ENCODE data around the gene UBA7.
"Not testable (repeated sequence)": the region's sequence is repeated elsewhere in the genome, so short reads cannot be mapped to it uniquely, and the experiment has no call there.

The UBA7 gene

DNA sequence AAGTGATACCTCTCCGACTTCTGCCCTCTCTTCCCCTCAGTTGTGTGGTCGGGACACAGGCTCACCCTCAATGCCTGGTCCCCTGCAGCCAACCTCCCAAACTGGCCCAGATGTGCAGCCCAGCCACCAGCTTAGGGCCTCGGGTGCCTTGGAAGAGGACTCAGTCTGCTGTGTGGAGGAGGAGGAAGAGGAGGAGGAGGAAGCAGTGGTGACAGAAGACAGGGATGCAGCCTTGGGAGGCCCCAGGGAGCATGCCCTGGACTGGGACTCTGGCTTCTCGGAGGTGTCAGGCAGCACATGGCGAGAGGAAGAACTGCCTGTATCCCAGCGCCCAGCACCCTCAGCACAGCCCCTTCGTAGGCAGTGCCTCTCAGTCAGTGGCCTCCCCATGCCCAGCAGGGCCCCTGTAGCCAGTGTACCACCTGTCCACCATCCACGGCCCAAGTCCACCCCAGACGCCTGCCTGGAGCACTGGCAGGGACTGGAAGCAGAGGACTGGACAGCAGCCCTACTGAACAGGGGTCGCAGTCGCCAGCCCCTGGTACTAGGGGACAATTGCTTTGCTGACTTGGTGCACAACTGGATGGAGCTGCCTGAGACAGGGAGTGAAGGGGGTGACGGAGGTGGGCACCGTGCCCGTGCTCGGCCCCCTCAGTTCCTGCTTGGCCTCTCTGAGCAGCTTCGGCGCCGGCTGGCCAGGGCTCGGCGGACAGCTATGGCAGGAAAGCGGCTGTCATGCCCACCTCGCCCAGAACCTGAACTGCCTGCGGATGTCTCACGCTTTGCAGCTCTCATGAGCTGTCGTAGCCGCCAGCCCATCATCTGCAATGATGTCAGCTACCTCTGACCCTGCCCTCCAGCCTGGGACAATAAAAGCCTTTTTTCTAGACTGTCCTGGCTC is 9.4 kb downstream of the UBA7 start:
- DNase-seq, result no peak

DNA sequence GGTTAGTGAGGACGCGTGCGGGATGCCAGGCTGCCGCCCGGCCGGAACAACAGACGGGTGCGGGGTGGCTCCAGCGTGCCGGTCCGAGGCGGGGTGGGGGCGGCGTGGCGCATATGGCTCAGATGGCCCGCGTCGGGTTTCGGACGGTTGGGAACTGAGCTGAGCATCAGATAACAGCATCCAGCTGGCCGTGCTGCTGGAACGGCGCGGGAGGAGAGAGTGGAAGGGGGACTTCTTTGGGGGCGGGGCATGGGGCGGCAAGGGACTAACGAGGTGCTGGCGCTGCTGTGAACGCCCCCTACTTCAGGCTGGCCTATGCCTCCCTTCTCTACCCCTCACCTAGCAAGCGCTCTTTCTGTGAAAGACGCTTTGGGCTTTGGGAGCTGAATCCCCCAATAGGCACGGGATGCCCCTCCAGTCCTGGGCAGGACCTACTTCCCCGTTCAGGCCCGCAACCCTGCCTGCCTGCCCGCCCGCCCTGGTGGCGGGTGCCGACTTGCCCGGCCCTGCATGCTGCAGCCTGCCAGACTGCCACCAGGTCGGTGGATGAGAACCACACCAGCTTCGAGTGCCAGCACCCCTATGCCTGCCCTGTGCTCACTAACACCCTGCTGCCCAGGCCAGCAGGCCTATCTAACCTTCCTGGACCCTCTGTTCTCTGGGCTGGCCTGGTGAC is 10.2 kb downstream of the UBA7 start:
- peak; percentile 40 for DNase-seq

DNA sequence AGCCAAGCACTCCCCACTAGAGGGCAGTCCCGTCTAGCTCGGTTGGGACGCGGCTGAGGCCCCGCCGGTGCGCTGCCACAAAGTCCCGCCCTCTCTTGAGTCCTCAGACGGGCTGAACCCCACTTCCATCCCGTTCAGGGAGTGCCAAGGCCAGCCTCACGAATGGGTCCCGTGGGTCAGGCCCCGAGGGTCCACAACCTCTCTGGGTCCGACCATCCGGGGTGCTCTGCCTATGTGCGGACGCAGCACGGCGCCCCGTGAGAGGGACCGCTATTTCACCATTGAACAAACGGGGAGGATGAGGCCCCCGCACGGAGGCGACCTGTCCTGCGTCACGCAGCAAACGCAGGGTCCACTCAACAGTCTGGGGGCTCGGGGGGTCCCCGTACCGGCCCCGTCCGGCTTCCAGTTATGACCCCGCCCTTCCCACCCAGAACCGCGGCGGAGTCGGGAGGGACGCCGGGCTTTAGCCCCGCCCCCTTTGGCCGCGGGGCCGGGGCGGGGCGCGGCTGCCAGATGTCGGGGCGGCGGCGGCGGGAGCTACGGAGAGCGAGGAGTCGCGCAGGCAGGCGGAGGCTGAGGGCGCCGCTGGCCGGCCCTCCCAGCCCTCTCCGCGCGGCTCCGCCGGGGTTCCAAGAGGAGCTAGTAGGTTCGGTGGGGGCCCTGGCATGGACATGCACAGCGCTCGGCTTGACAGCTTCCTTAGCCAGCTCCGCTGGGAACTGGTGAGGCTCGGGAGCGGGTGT is 10.9 kb downstream of the UBA7 start, which contains the start of gene INKA1:
INKA1 (plus strand) TSS at position 543 of the 746 bp plus-strand sequence; CDS start at position 675, 132 bp downstream.
- DNase-seq, result peak; percentile 89

DNA sequence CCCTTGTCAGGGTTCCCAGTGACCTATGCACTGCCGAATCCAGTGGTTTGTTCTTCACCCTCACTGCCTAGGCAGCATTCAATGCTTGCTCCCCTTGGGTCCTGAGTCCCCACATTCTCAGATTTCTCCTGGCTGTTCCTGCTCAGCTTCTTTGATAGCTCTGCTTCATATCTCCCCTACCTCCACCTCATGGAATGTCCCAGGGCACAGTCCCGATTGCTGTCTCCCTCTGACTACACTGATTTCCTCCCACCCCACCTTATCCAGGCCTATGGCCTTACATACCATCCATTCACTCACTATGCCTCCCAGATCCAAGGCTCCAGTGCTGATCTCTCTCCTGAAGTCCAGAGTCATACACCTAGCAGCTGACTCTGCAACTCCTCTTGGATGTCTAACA is 12.6 kb downstream of the UBA7 start:
- DNase-seq, result no peak

DNA sequence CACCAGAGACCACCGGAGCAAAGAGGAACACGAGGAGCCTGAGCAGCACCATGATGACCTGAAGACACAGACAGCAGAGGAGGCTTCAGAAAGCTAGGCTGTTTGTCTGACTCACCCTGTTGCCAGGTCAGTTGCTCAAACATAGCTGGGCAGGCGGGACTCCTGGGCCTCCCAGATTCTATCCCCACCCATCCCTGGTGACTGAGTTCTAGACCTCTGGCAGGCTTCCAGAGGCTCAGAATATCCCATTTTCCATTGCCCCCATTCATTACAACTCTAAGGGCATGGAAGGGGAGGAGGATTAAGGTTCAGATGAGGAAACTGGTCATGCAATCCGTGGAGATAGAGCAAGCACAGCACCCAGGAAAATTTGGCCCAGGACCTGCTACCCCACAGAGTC is 14.0 kb downstream of the UBA7 start, which contains the start of gene CDHR4:
CDHR4 (minus strand) TSS at position 113 of the 400 bp plus-strand sequence; CDS start at position 52, 61 bp downstream.
- DNase-seq, result no peak

DNA sequence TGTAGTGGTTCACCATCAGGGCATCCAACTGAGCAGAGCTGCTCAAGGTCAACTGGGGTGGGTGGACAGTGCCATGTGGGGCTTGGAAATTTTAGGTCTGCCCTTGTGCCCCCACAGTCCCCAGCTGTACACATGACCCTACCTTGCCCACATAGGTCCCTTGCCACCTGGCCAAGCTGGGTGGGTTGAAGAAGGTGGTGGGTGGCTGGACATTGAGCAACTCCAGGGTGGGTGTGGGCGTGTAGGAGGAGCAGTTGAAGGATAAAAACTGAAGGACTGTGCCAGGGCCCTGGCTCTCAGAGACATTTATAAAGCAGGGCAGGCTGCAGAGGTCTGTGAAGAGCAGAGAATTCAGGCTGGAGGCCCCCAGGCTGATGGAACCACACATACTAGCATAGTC is 14.6 kb downstream of the UBA7 start:
- no peak for DNase-seq

DNA sequence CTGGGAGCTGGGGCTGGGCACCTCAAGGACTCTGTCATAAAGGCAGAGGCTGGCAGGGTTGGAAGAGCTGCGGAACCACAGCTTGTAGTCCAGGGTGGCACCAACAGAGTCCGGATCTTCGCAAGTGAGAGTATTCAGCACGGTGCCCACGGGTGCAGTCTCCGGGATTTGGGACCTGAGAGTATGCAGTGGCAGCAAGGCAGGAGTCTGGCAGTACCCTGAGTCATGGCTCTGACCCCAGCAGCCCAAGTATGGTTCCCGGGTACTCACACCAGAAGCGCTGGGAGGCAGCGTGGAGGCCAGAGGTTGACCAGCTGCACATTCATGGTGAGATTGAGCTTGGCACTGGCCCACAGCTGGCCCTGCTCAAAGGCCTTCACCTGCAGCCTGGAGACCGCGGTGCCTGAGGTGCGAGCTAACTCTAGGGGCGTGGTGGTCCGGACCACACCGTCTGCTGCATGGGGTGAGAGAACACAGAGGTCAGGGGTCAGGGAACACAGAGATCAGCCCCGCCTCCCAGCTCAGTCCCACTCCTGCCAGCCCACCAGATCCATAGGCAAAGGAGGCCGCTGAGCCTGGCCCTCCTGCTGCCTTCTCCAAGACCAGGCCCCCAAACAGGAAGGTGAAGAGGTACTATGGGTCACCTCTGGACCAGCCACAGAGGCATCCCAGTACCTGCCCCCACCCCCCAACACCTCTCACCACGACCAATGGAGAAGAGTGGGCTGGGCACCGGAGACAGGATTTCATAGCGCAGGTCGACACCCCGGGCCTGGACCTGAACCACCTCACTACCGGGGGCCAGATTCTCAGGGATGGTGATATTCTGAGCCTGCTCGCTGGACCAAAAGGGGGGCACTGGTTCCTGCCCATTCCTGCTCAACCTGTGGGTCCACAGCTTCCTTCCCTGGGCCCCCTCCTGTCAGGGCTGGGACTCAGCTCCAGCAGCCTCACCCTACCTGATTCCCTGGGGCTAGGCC is 18.5 kb downstream of the UBA7 start:
- DNase-seq, result no peak

DNA sequence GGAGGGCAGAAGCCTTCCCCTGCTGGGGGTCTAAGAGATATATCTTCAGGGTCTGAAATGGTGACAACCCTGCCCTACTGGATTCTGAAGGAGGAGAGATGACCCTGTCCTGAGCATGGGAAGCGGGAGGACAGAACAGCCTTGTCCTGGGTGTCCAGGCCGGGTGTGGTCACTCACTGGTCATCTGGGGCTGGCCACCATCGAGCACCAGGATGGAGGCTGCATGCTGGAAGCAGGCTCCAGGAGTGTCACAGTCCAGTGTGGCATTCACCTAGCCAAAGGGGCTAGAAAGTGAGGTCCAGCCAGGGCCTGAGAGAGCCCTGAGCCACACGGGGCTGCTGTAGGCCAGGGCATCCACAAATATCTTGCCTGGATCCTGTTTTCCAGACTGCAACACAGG is 19.3 kb downstream of the UBA7 start:
- no peak for DNase-seq

DNA sequence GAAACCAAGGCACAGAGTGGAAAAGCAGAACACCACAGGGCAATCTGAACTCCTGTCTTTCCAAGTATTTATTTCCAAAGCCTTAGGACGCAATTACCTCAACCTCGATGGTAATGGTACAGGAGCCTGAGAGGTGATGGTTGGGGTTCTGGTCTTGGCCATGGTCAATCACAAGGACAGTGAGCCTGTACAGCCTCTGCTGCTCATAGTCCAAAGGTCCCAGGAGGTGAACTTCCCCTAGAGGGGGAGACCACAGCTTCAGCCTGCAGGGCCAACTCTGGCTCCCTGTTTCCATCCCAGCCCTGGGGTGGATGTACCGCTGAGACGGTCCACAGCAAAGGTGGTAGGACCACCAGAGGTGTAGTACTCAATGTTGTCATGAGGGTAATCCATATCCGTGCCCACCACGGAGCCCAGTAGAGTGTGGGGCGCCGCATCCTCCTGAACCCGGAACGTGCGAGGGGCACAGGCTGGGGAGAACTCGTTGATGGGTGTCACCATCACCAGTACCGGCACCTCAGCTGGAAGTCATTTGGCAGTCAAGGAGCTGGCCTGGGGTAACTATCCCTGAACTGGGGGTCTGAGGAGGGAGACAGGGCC is 20.2 kb downstream of the UBA7 start:
- no peak for DNase-seq

DNA sequence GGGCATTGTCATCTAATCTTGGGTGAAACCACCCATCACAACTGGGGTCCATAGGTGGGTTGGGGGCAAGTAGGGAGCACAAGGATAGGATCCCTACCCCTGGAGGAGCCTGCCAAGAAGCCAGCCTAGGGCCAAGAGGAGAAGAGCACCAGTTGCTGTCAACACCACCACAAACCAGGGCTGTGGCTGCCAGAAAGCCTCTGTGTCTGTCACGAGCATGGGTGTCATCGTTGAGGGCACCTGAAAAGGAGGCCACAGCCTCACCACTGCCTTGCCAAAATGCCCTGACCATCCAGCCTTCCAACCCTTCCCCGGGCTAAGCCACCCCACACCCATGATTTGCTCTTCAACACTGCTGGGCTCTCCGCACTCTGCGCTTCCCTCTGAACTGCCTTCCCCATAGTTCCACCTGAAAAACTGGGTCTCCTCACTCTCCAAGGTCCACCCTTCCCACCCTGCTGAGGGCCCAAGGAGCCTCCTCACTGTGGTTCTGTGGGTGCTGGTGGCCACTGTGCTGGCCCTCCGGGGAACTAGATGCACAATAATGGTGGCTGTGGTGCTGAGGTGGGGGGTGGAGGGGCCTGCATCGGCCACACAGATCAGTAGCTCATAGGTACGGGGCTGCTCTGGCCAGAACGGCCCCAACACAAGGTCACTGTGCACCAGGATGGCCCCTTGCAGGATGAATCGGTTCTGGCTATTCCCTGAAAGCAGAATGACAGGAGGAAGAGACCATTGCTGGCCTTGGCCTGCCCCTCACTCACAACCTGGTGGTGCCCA is 21.2 kb downstream of the UBA7 start:
- DNase-seq, result no peak

DNA sequence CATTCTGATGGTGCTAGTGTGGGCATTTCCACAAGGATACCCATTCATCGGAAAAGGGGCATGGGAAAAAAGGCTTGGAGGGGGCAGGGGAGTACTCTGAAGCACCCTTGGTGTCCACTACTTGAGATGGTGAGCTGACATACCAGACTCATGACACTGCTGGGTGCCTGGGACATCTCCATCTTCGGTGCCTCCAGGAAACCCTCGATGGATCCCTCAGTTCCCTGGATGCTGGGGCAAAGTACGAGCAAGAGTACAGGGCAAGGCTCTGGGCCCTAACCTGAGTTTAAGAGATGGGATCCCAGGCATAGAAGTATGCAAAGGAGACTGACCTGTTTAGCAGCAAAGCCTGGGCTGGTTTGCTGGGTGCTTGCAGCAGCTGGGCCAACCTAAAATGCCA is 22.2 kb downstream of the UBA7 start:
- DNase-seq, result no peak

DNA sequence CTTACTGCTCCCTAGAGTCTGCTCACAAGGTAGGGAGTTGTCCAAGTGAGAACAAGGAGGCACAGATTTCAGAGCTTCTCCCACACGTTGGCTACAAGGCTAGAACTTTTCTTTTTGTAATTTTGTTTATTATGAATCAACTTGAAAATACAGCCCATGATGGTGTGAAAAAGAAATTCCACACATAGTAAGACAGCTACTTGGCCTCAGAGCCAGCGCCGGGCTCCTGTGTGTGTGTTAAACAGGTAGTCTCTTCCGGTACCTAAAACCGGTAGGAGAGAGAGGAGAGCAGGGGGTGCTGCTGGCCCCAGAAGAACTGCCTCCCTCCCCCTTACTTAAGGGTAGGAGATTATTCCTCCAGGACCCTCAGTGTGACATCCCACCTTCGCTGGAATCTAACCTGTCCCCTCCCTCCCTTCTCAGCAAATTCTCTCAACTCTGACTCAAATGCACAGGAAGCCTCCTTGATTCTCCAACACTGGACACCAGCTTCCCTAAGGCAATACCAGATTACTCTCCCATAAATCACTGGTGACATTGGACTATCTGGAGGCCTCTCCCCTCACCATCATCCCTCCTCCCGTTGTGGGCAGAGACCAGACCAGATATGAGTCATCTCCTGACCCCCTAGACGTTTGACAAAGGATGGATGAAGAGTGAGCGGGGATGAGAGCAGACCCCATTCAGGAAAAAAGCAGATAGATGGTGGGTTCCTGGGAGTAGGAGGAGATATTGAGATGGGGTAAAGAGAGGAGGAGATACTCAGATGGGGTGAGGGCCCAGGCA is 22.9 kb downstream of the UBA7 start:
- no peak for DNase-seq

DNA sequence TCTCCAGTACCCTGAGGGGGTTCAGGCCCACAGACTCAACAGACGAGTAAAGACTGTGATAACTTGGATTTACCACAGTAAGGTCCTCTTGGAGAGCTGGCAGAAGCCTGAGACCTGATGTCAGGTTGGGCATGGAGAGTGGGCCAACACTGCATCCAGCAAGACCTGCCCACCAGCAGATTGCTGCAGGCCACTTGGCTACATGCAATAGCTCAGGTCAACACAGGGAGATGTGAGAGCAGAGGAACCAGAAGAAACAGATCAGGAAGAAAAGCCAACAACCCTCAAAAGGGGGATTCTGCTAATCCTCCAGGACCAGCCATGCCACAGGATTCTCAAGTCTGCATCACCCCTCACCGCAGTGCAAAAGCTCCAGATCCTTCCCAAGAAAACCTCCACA is 25.7 kb downstream of the UBA7 start:
- no peak for DNase-seq

DNA sequence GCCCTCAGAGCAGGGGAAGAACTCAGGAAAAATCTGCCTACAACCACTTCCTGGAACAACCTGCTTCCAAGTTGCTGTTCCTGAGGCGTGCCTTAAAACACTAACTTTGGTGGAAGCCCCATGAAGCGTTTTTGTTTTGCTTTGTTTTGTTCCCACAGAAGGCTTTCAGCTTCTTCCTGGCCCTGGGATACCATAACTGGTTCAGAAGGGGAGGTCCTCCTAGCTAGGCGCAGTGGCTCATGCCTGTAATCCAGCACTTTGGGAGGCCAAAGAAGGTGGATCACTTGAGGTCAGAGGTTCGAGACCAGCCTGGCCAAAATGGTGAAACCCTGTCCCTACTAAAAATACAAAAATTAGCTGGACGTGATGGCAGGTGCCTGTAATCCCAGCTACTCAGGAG is 26.2 kb downstream of the UBA7 start:
- no peak for DNase-seq

DNA sequence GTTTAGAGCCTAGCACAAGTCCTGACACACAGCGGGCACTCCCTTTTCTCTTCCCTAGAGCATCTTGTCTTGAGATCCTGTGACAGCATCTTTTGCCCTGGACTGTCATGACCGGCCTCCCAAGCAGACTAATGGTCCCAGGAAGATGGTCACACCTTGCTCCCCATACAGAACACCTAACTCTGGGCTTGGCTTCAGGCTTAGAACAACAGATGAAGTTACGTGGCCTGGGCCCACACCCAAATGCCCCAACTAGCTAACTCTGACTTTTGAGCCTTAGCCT is 26.6 kb downstream of the UBA7 start:
- no peak for DNase-seq

DNA sequence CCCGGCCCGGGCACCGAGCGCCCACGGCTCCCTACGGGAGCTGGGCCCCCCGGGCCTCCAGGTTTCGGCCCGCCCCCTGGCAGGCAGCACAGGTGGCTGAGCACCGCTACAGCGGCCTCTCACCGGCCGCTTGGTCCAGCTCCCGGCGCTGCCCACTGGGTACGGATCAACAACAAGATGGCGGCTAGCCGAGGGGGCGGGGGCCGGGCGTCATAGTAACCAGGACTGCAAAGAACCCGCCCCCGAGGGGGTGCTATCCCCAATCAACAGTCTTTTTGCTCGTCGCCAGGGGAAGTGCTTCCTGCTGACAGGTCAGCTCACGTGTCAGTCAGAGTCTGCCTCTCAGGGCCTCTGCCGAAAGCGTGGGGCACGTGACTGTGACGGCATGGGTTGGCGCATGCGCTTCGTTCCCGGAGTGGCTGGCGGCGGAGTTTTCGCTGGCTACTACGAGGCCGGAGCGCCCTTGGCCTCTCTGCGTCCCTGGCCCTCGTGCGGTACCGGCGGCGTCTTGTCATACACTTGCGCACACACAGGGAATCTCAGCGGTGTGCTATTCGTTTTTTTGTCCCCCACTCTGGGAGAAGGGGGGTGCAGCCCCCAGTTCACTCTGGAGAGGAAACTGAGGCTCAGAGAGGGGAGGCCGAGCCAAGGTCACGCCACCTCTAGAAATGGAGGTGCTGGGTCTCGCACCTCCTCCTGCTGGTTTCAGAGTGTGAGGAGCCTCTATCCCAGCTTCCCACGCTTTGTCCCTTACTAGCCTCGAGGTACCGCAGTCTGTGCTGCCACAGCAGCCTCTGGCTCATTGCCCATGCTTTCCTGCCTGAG is 27.2 kb downstream of the UBA7 start, which contains the start of gene IP6K1:
IP6K1 (minus strand) TSS at position 186 of the 825 bp plus-strand sequence. CDS start 38,502 bp downstream, outside the sequence.
- peak; percentile 100 for DNase-seq

DNA sequence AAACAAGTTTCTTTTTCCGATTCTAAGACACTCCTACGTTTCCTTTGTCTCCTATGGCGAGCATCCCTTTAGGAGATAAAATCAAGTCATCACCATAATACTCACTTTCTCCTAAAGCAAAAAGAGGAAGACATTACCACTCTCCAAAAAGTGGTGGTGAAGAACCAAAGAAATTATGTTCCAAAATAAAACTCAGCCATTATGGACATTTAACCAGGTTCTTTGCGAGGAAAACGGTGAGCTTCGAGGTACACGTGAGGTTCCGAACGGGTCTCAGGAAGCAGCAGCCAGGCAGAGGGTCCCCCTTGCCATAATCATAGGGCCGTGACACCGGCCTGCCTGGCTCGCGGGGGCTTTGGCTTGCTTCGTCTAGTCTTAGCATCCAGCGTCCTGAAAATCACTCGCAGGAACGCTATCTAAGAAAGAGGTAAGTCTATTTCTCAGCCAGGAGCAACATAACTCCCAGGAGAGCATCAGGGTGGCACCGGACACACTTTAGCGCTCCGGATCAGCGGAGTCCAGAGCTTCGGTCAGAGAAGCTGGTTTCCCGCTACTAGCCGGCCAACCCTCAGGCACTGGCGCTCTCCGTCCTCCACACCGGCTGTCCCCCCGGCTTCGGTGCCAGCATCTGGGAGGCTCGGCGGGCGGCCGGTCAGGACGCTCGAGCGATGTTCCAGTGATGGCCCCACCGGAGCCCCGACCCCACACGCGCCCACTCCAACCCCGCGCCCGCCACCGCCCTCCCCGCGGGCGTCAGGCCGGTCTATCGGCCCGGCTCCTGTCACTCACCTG is 28.0 kb downstream of the UBA7 start:
- DNase-seq, result peak; percentile 27

DNA sequence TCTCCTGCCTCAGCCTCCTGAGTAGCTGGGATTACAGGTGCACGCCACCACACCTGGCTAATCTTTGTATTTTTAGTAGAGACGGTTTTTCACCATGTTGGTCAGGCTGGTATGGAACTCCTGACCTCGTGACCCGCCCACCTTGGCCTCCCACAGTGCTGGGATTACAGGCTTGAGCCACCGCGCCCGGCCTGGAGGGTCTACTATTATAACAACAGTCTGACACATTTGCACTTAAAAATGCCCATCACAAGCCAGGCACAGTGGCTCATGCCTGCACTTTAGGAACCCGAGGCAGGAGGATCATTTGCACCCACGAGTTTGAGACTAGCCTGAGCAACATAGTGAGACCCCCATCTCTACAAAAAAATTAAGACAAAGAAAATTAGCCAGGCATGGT is 31.5 kb downstream of the UBA7 start:
- not testable (repeated sequence) for DNase-seq
